Adipocyte (in vitro differentiated cells): ENCODE data around the gene ELL2.
"Not testable (repeated sequence)": the region's sequence is repeated elsewhere in the genome, so short reads cannot be mapped to it uniquely, and the experiment has no call there.

ENCODE experiments used
- DNase-seq: peaks from one replicate; pipeline ENCODE4 v3.0.0-alpha.2; 2015; ENCODE audit warnings: low read depth
- H3K27me3 ChIP-seq: replicated peaks from 2 replicates; pipeline ENCODE4 v1.7.0; 2013; ENCODE audit warnings: mild to moderate bottlenecking, low read length, moderate library complexity; ENCODE audit not compliant: control insufficient read depth, insufficient read depth
- H3K36me3 ChIP-seq: 2 replicates; pipeline ENCODE4 v1.7.0; 2013; ENCODE audit warnings: low read length, mild to moderate bottlenecking, moderate library complexity; ENCODE audit not compliant: control insufficient read depth, insufficient read depth, severe bottlenecking
- H3K4me1 ChIP-seq: 2 replicates; pipeline ENCODE4 v1.7.0; 2013; ENCODE audit warnings: mild to moderate bottlenecking, low read length, moderate library complexity; ENCODE audit not compliant: control insufficient read depth, insufficient read depth
- H3K4me3 ChIP-seq: 2 replicates; pipeline ENCODE4 v1.7.0; 2013; ENCODE audit warnings: mild to moderate bottlenecking, low read length, moderate library complexity
- H3K9ac ChIP-seq: 2 replicates; pipeline ENCODE4 v1.7.0; 2013; ENCODE audit warnings: mild to moderate bottlenecking, low read length, moderate library complexity
- H3K9me3 ChIP-seq: 2 replicates; pipeline ENCODE4 v1.7.0; 2013; ENCODE audit warnings: mild to moderate bottlenecking, low read length, moderate library complexity; ENCODE audit not compliant: control insufficient read depth

ELL2 gene

GRCh38 chr5:95851141-95851540 is 110.5 kb downstream of the ELL2 start:
- not testable (repeated sequence) for H3K27me3 ChIP-seq, H3K36me3 ChIP-seq, H3K9ac ChIP-seq, DNase-seq, H3K9me3 ChIP-seq, H3K4me3 ChIP-seq
- peaks cover 52% of the 10 kb centered on the region for H3K4me1 ChIP-seq

GRCh38 chr5:95850391-95850894 is 111.2 kb downstream of the ELL2 start:
- DNase-seq = peak; percentile 60

GRCh38 chr5:95848701-95849100 is 113.0 kb downstream of the ELL2 start:
- Histone ChIP-seq H3K4me3 (no peak overlapping the region), H3K9me3 (no peaks in the 10 kb centered on the region)

More at GRCh38 chr5:95850391-95850894, 111.2 kb downstream of the ELL2 start:
- Histone ChIP-seq H3K9me3 (no peaks in the 10 kb centered on the region), H3K27me3 (no peaks in the 10 kb centered on the region), H3K36me3 (no peaks in the 10 kb centered on the region), H3K9ac (peak overlapping the region; percentile 32), H3K4me1 (peaks cover 48% of the 10 kb centered on the region), H3K4me3 (no peak overlapping the region)

GRCh38 chr5:95847261-95847592 is 114.4 kb downstream of the ELL2 start:
- no peaks in the 10 kb centered on the region for H3K27me3 ChIP-seq
- H3K4me1 ChIP-seq = peaks cover 73% of the 10 kb centered on the region
- no peak overlapping the region for H3K4me3 ChIP-seq
- H3K9ac ChIP-seq = peak overlapping the region; percentile 55
- H3K36me3 ChIP-seq = no peaks in the 10 kb centered on the region
- no peak for DNase-seq
- no peaks in the 10 kb centered on the region for H3K9me3 ChIP-seq

More at GRCh38 chr5:95848701-95849100, 113.0 kb downstream of the ELL2 start:
- DNase-seq = peak; percentile 25
- Histone ChIP-seq H3K4me1 (peaks cover 59% of the 10 kb centered on the region), H3K27me3 (no peaks in the 10 kb centered on the region), H3K36me3 (no peaks in the 10 kb centered on the region), H3K9ac (peak overlapping the region; percentile 55)

- H3K9me3 ChIP-seq = no peaks in the 10 kb centered on the region
- H3K9ac ChIP-seq = peak overlapping the region; percentile 18
- DNase-seq = peak; percentile 89
- H3K4me1 ChIP-seq = peaks cover 76% of the 10 kb centered on the region
- H3K36me3 ChIP-seq = no peaks in the 10 kb centered on the region
- no peak overlapping the region for H3K4me3 ChIP-seq
- no peaks in the 10 kb centered on the region for H3K27me3 ChIP-seq
These were observed 114.9 kb downstream of the ELL2 start for GRCh38 chr5:95846554-95847260.

GRCh38 chr5:95845391-95845790 is 116.3 kb downstream of the ELL2 start:
- Histone ChIP-seq H3K36me3 (no peaks in the 10 kb centered on the region), H3K27me3 (no peaks in the 10 kb centered on the region), H3K4me1 (peaks cover 82% of the 10 kb centered on the region), H3K9me3 (no peaks in the 10 kb centered on the region), H3K4me3 (no peak overlapping the region), H3K9ac (no peak overlapping the region)
- DNase-seq = no peak

GRCh38 chr5:95843733-95844223 is 117.9 kb downstream of the ELL2 start:
- peak overlapping the region; percentile 61 for H3K9ac ChIP-seq
- H3K9me3 ChIP-seq = no peaks in the 10 kb centered on the region
- peak overlapping the region; percentile 37 for H3K4me3 ChIP-seq
- DNase-seq = peak; percentile 10
- H3K27me3 ChIP-seq = no peaks in the 10 kb centered on the region
- no peaks in the 10 kb centered on the region for H3K36me3 ChIP-seq
- peaks cover 67% of the 10 kb centered on the region for H3K4me1 ChIP-seq

GRCh38 chr5:95842854-95843544 is 118.7 kb downstream of the ELL2 start:
- no peak overlapping the region for H3K4me3 ChIP-seq
- H3K4me1 ChIP-seq = peaks cover 59% of the 10 kb centered on the region
- no peaks in the 10 kb centered on the region for H3K36me3 ChIP-seq
- H3K27me3 ChIP-seq = no peaks in the 10 kb centered on the region
- H3K9ac ChIP-seq = peak overlapping the region; percentile 61
- no peaks in the 10 kb centered on the region for H3K9me3 ChIP-seq
- DNase-seq = peak; percentile 11

- Histone ChIP-seq H3K9me3 (no peaks in the 10 kb centered on the region), H3K4me3 (peak overlapping the region; percentile 22), H3K36me3 (no peaks in the 10 kb centered on the region), H3K9ac (peak overlapping the region; percentile 61), H3K4me1 (peaks cover 51% of the 10 kb centered on the region), H3K27me3 (no peaks in the 10 kb centered on the region)
- DNase-seq = peak; percentile 54
These were observed 119.5 kb downstream of the ELL2 start for GRCh38 chr5:95841914-95842812.

GRCh38 chr5:95840956-95841705 is 120.5 kb downstream of the ELL2 start:
- H3K27me3 ChIP-seq = no peaks in the 10 kb centered on the region
- no peak for DNase-seq
- H3K9ac ChIP-seq = peak overlapping the region; percentile 57
- H3K4me1 ChIP-seq = peaks cover 51% of the 10 kb centered on the region
- H3K9me3 ChIP-seq = no peaks in the 10 kb centered on the region
- no peak overlapping the region for H3K4me3 ChIP-seq
- no peaks in the 10 kb centered on the region for H3K36me3 ChIP-seq
